Keratinocyte (primary cell): ENCODE measurements around the gene TUBB6. TPM values are rescaled to one million over a fixed set of nuclear protein-coding genes. Genes with fewer than 3 reads are reported as not detected.

ENCODE experiments used
- DNase-seq: peaks from one replicate; pipeline ENCODE4 v3.0.0-alpha.2; 2011; ENCODE audit warnings: low read depth, missing footprints, low spot score
- FAIRE-seq: peaks from 2 replicates; lab custom pipeline; 2011; peaks lifted over from hg19 to GRCh38; lab: Jason Lieb, UNC
- H2AFZ ChIP-seq: 2 replicates; pipeline ENCODE4 v1.6.0; 2012; ENCODE audit warnings: low read length, control low read depth, inconsistent platforms; ENCODE audit not compliant: control insufficient read depth
- H3K27ac ChIP-seq: 2 replicates; pipeline ENCODE4 v1.5.1; 2011; ENCODE audit warnings: low read length; ENCODE audit not compliant: control insufficient read depth, insufficient read depth
- H3K27me3 ChIP-seq: 3 replicates; pipeline ENCODE4 v1.6.0; 2011; ENCODE audit warnings: low read length; ENCODE audit not compliant: control insufficient read depth, insufficient read depth; ENCODE audit errors: extremely low read depth
- H3K36me3 ChIP-seq, 2 experiments: 2 replicates in 1 of 2; 3 replicates in 1 of 2; pipeline ENCODE4 v1.5.1; 2011; ENCODE audit warnings: low read length in 2 of 2, mild to moderate bottlenecking in 1 of 2; ENCODE audit not compliant: control insufficient read depth in 2 of 2, insufficient read depth in 2 of 2; ENCODE audit errors: extremely low read depth in 1 of 2
- H3K4me1 ChIP-seq: 3 replicates; pipeline ENCODE4 v1.5.1; 2011; ENCODE audit warnings: low read length; ENCODE audit not compliant: control insufficient read depth, insufficient read depth; ENCODE audit errors: extremely low read depth
- H3K4me2 ChIP-seq: 3 replicates; pipeline ENCODE4 v1.6.0; 2011; ENCODE audit warnings: low read depth, low read length; ENCODE audit not compliant: control insufficient read depth, insufficient read depth; ENCODE audit errors: extremely low read depth
- H3K4me3 ChIP-seq, 3 experiments: fragments of 200-600 bp in 1 of 3; sonication (generic) in 1 of 3; 2 replicates in 2 of 3; 3 replicates in 1 of 3; pipeline ENCODE4 v1.5.1; 2011 to 2016; ENCODE audit warnings: low read length in 3 of 3, mild to moderate bottlenecking in 3 of 3, control low read depth in 2 of 3, inconsistent platforms in 1 of 3, low read depth in 1 of 3, mixed read lengths in 1 of 3, mixed run types in 1 of 3, moderate library complexity in 1 of 3; ENCODE audit not compliant: control insufficient read depth in 2 of 3, insufficient read depth in 2 of 3; ENCODE audit errors: extremely low read depth in 1 of 3
- H3K79me2 ChIP-seq: 2 replicates; pipeline ENCODE4 v1.6.0; 2012; ENCODE audit warnings: low read length; ENCODE audit not compliant: control insufficient read depth, insufficient read depth
- H3K9ac ChIP-seq: 3 replicates; pipeline ENCODE4 v1.6.0; 2011; ENCODE audit warnings: low read length; ENCODE audit not compliant: control insufficient read depth, insufficient read depth; ENCODE audit errors: extremely low read depth
- H3K9me1 ChIP-seq: 3 replicates; pipeline ENCODE4 v1.6.0; 2011; ENCODE audit warnings: low read length; ENCODE audit not compliant: control insufficient read depth, insufficient read depth; ENCODE audit errors: extremely low read depth
- H3K9me3 ChIP-seq: 2 replicates; pipeline ENCODE4 v1.5.1; 2012; ENCODE audit warnings: low read depth, low read length; ENCODE audit not compliant: control insufficient read depth
- H4K20me1 ChIP-seq: 3 replicates; pipeline ENCODE4 v1.6.0; 2011; ENCODE audit warnings: low read length; ENCODE audit not compliant: control insufficient read depth, insufficient read depth; ENCODE audit errors: extremely low read depth
- EZH2 ChIP-seq: IDR thresholded peaks from one replicate; pipeline ENCODE4 v1.6.1; 2012; ENCODE audit warnings: inconsistent platforms, mild to moderate bottlenecking, low read length, moderate library complexity
- dilution Hi-C: fragments of 300-500 bp; cut with MboI; formaldehyde crosslinking; loops from one replicate; pipeline ENCODE4 v1.7.0; 2020; ENCODE audit warnings: low sequenced_read_pairs; ENCODE audit not compliant: extremely low pct_ligation_motif_present
- polyA plus RNA-seq, 5 experiments: library from polyadenylated mRNA; depleted of rRNA in 3 of 5; stranded (reverse) in 3 of 5; stranded (forward) in 1 of 5; unstranded in 1 of 5; fragments of >200 nt; gene quantifications; 1 replicate in 1 of 5; 2 replicates in 3 of 5; 3 replicates in 1 of 5; pipeline versions ENCODE4 v1.2.1 to v1.2.3, GENCODE V29; 2011 to 2012; ENCODE audit warnings: missing spikeins in 2 of 5, low read depth in 1 of 5, low replicate concordance in 1 of 5
- TF ChIP-seq, protein P1 (sequence below), 3 experiments: IDR thresholded peaks in 1 of 3; conservative IDR thresholded peaks in 1 of 3; optimal IDR thresholded peaks in 1 of 3; 2 replicates in 2 of 3; 3 replicates in 1 of 3; pipeline versions ENCODE3 to v1.5.1; 2011; ENCODE audit warnings: low read length in 3 of 3, mild to moderate bottlenecking in 3 of 3, moderate library complexity in 2 of 3, control low read depth in 1 of 3, inconsistent platforms in 1 of 3; ENCODE audit not compliant: insufficient read depth in 2 of 3; ENCODE audit errors: extremely low read depth in 1 of 3

Gene TUBB6
- polyA plus RNA-seq, 1 donor (not counting 4 experiments of a cell fraction or from before 2014, with no cell fraction given) = 479 TPM

DNA sequence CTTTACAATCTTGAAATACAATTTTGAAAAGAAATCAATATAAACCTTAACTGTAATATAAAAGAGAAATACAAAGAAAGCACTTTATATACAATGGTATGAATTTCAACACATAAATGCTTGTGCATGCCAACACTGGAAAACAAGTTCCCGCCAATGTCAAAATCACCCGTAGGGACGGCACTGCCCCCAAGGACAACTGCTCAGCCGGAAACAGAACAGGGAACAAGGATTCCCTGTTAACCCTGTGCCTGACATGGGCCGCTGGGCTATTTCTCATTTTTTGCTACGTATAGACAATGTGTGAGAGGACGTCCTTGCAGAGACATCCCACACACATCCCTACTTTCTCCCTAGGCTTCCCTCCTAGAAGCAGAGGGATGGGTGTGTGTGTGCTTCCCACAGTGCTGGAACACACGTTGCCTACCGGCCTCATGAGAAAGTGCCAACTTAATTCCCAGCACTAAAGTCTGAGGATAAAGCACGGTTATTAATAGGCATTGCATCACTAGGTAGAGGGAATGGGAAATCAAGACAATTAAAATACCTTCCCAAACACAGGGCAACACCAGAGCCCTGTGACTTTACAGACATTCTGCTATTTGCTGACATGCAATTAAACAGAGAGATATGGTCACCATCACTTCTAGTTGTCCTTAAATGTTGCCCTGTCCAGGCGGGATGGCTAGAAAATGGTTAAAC is 54.6 kb downstream of the TUBB6 start:
- H3K4me3 ChIP-seq = no peak overlapping the region
- no peaks in the 10 kb centered on the region for H3K9me3 ChIP-seq
- H3K4me1 ChIP-seq = no peaks in the 10 kb centered on the region
- H3K27ac ChIP-seq = no peak overlapping the region
- no peak overlapping the region for H3K9ac ChIP-seq
- dilution Hi-C loops = no loop called here
- no peak overlapping the region for H3K4me2 ChIP-seq
- TF ChIP-seq, protein P1, sequence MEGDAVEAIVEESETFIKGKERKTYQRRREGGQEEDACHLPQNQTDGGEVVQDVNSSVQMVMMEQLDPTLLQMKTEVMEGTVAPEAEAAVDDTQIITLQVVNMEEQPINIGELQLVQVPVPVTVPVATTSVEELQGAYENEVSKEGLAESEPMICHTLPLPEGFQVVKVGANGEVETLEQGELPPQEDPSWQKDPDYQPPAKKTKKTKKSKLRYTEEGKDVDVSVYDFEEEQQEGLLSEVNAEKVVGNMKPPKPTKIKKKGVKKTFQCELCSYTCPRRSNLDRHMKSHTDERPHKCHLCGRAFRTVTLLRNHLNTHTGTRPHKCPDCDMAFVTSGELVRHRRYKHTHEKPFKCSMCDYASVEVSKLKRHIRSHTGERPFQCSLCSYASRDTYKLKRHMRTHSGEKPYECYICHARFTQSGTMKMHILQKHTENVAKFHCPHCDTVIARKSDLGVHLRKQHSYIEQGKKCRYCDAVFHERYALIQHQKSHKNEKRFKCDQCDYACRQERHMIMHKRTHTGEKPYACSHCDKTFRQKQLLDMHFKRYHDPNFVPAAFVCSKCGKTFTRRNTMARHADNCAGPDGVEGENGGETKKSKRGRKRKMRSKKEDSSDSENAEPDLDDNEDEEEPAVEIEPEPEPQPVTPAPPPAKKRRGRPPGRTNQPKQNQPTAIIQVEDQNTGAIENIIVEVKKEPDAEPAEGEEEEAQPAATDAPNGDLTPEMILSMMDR (optimal IDR thresholded peaks at IDR 0.05 in 1 of 3, IDR thresholded peaks at IDR 0.05 in 1 of 3, conservative IDR thresholded peaks at IDR 0.05 in 1 of 3; ENCODE audit: extremely low read depth in 1 of 3, insufficient read depth in 2 of 3, low read length in 3 of 3) = no peak
- TF ChIP-seq EZH2 = no peak
- H3K27me3 ChIP-seq = no peaks in the 10 kb centered on the region
- no peak for DNase-seq
- H3K36me3 ChIP-seq = peaks cover 20 to 43% of the 10 kb centered on the region in 2 experiments
- H2AFZ ChIP-seq = no peak overlapping the region
- H3K79me2 ChIP-seq = peaks cover 7% of the 10 kb centered on the region
- H3K9me1 ChIP-seq = no peaks in the 10 kb centered on the region
- no peak for FAIRE-seq
- H4K20me1 ChIP-seq = no peaks in the 10 kb centered on the region

DNA sequence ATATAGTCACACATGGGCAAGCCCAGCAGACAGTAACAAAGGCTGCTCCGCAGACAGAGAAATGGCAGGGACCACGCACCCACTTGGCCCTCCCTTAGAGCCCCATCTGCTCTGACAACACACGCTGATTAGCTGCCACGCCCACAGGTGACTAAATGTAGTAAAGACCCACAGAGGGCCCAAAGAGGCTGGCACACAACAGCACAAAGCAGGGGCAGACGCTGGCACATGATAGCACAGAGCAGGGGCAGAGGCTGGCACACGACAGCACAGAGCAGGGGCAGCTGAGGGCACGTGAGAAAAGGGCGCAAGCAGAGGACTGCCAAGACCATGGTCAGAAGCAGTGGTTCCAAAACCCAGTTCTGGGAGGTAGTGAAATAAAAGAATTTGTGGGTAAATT is 58.3 kb downstream of the TUBB6 start:
- H3K4me2 ChIP-seq = no peak overlapping the region
- no peak for DNase-seq
- no peaks in the 10 kb centered on the region for H3K9me3 ChIP-seq
- FAIRE-seq = no peak
- H3K27me3 ChIP-seq = no peaks in the 10 kb centered on the region
- H3K27ac ChIP-seq = no peak overlapping the region
- H3K9ac ChIP-seq = no peak overlapping the region
- peaks cover 15 to 61% of the 10 kb centered on the region in 2 experiments for H3K36me3 ChIP-seq
- H3K4me1 ChIP-seq = no peaks in the 10 kb centered on the region
- no peak for TF ChIP-seq EZH2
- TF ChIP-seq, protein P1 (optimal IDR thresholded peaks at IDR 0.05 in 1 of 3, IDR thresholded peaks at IDR 0.05 in 1 of 3, conservative IDR thresholded peaks at IDR 0.05 in 1 of 3; ENCODE audit: extremely low read depth in 1 of 3, insufficient read depth in 2 of 3, low read length in 3 of 3) = no peak
- no peaks in the 10 kb centered on the region for H3K9me1 ChIP-seq
- H2AFZ ChIP-seq = no peak overlapping the region
- dilution Hi-C loops = no loop called here
- H3K4me3 ChIP-seq = no peak overlapping the region
- no peaks in the 10 kb centered on the region for H4K20me1 ChIP-seq
- peaks cover 36% of the 10 kb centered on the region for H3K79me2 ChIP-seq
